ENCODE results near the gene FAM236B.
"Not testable (repeated sequence)": the region's sequence is repeated elsewhere in the genome, so short reads cannot be mapped to it uniquely, and the experiment has no call there.

DNA sequence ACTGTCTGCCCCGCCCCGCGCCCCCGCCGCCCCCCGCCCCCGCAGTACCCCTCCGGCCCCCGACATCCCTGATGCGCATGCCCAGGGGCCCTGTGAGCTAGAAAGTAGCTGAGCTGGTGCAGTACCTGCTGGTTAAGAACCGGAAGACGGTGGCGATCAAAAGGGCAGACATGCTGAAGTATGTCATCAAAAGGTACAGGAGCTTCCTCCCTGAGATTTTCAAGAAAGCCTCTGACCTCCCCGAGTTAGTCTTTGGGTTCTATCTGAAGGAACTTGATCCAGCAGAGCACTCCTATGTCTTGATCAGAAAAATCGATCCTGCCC, 5.0 kb downstream of the FAM236B start:
- TF ChIP-seq, protein P1, sequence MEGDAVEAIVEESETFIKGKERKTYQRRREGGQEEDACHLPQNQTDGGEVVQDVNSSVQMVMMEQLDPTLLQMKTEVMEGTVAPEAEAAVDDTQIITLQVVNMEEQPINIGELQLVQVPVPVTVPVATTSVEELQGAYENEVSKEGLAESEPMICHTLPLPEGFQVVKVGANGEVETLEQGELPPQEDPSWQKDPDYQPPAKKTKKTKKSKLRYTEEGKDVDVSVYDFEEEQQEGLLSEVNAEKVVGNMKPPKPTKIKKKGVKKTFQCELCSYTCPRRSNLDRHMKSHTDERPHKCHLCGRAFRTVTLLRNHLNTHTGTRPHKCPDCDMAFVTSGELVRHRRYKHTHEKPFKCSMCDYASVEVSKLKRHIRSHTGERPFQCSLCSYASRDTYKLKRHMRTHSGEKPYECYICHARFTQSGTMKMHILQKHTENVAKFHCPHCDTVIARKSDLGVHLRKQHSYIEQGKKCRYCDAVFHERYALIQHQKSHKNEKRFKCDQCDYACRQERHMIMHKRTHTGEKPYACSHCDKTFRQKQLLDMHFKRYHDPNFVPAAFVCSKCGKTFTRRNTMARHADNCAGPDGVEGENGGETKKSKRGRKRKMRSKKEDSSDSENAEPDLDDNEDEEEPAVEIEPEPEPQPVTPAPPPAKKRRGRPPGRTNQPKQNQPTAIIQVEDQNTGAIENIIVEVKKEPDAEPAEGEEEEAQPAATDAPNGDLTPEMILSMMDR (conservative IDR thresholded peaks at IDR 0.05; ENCODE audit: low read depth, low read length) = not testable (repeated sequence)
- TF ChIP-seq EZH2 (IDR thresholded peaks at IDR 0.05; ENCODE audit: borderline replicate concordance, low read depth, low read length, poor library complexity, severe bottlenecking) = not testable (repeated sequence)

Data from A673 (cell line).